Measurements from ENCODE around the gene ZNF789. TPM values are rescaled to one million over a fixed set of nuclear protein-coding genes. Genes with fewer than 3 reads are reported as not detected.

ZNF789 gene
- total and polyA plus RNA-seq, 2 of the 13 experiments (the other 11 are each of a cell fraction or from before 2014, with no cell fraction given): 19.8 to 25.1 TPM

DNA sequence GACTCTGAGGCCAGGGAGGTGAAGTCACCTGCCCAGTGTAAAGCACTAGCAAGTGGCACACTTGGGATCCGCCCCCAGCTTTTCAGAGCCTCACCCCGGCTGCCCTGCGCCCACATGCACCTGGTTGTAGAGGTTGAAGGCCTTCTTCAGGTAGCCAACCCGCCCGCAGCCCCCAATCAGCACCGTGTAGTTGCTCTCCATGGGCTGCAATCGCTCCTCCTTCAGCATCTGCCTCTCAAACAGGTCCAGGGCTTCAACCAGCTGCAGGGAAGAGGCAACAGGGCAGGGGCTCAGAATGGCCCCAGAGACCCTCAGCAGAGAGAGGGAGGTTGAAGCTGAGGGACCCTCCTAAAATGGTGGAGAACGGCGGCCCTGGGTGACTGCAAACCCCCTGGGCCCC, 39.5 kb upstream of the ZNF789 start (continued):
- TF ChIP-seq CHD2 (IDR thresholded peaks at IDR 0.05; ENCODE audit: low read depth, low read length): no peak
- TF ChIP-seq, protein P1, sequence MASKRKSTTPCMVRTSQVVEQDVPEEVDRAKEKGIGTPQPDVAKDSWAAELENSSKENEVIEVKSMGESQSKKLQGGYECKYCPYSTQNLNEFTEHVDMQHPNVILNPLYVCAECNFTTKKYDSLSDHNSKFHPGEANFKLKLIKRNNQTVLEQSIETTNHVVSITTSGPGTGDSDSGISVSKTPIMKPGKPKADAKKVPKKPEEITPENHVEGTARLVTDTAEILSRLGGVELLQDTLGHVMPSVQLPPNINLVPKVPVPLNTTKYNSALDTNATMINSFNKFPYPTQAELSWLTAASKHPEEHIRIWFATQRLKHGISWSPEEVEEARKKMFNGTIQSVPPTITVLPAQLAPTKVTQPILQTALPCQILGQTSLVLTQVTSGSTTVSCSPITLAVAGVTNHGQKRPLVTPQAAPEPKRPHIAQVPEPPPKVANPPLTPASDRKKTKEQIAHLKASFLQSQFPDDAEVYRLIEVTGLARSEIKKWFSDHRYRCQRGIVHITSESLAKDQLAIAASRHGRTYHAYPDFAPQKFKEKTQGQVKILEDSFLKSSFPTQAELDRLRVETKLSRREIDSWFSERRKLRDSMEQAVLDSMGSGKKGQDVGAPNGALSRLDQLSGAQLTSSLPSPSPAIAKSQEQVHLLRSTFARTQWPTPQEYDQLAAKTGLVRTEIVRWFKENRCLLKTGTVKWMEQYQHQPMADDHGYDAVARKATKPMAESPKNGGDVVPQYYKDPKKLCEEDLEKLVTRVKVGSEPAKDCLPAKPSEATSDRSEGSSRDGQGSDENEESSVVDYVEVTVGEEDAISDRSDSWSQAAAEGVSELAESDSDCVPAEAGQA (IDR thresholded peaks at IDR 0.05; ENCODE audit: low read depth): no peak
- TF ChIP-seq, protein P1 (CRISPR knock-in tag; IDR thresholded peaks at IDR 0.05; ENCODE audit: borderline replicate concordance): no peak

GRCh38 chr7:99437946-99438572, 34.6 kb upstream of the ZNF789 start:
- Histone ChIP-seq H3K36me3 (replicated peaks in 1 of 2; ENCODE audit: control insufficient read depth in 1 of 2, insufficient read depth in 2 of 2, low read length in 2 of 2) (peaks cover 2 to 19% of the 10 kb centered on the region in 2 experiments; a peak in 3 of 5 replicates), H3K27ac (ENCODE audit: extremely low read length, insufficient read depth, low read length) (peak overlapping the region; percentile 79), H3K9me3 (ENCODE audit: low read length) (no peaks in the 10 kb centered on the region), H3K79me2 (ENCODE audit: insufficient read depth, low read length) (peaks cover 33% of the 10 kb centered on the region), H2AFZ (ENCODE audit: low read length) (no peak overlapping the region), H3K27me3 (ENCODE audit: control insufficient read depth in 1 of 2, insufficient read depth in 2 of 2, low read length in 2 of 2) (peaks cover 0 to 3% of the 10 kb centered on the region in 2 experiments; a peak in 1 of 5 replicates), H4K20me1 (ENCODE audit: insufficient read depth, low read length) (0 out of 2 replicates have a peak, but pooled peaks cover 6% of the 10 kb centered on the region), H3K4me2 (ENCODE audit: low read depth, low read length) (peak overlapping the region; percentile 79), H3K4me1 (ENCODE audit: insufficient read depth, low read length) (peaks cover 31% of the 10 kb centered on the region), H3K9ac (ENCODE audit: insufficient read depth, low read depth, low read length) (peak overlapping the region; percentile 93), H3K4me3 (replicated peaks in 1 of 3; ENCODE audit: insufficient read depth in 1 of 3, low read depth in 2 of 3, low read length in 3 of 3) (peak overlapping the region; percentile 79 to 100 (median 100))
- no TSS peak for BruUV-seq (replicated peaks)
- CTCF ChIA-PET (ENCODE audit: low intra/inter-chr PET ratio, low total read pairs): no interaction called here
- intact Hi-C loops (cut with micrococcal nuclease; ENCODE audit: unreplicated experiment) (no loop called here), in situ Hi-C loops (cut with HindIII; ENCODE audit: extremely low pct_ligation_motif_present, low pct_unique_long_range_greater_than_20kb) (no loop called here)
- peak; percentile 22 for ATAC-seq
- FAIRE-seq: no peak
- TF ChIP-seq, protein P2, sequence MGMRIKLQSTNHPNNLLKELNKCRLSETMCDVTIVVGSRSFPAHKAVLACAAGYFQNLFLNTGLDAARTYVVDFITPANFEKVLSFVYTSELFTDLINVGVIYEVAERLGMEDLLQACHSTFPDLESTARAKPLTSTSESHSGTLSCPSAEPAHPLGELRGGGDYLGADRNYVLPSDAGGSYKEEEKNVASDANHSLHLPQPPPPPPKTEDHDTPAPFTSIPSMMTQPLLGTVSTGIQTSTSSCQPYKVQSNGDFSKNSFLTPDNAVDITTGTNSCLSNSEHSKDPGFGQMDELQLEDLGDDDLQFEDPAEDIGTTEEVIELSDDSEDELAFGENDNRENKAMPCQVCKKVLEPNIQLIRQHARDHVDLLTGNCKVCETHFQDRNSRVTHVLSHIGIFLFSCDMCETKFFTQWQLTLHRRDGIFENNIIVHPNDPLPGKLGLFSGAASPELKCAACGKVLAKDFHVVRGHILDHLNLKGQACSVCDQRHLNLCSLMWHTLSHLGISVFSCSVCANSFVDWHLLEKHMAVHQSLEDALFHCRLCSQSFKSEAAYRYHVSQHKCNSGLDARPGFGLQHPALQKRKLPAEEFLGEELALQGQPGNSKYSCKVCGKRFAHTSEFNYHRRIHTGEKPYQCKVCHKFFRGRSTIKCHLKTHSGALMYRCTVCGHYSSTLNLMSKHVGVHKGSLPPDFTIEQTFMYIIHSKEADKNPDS (CRISPR knock-in tag; IDR thresholded peaks at IDR 0.05): no peak
- 0 out of 2 replicates have a peak, but pooled peaks have one; percentile 11 for TF ChIP-seq ZNF292 (CRISPR knock-in tag; IDR thresholded peaks at IDR 0.05; ENCODE audit: borderline replicate concordance, low read depth)
- TF ChIP-seq ZNF431 (CRISPR knock-in tag; IDR thresholded peaks at IDR 0.05; ENCODE audit: borderline replicate concordance, low read depth): 0 out of 2 replicates have a peak, but pooled peaks have one; percentile 36
- 0 out of 2 replicates have a peak, but pooled peaks have one; percentile 6 for TF ChIP-seq SP2 (CRISPR knock-in tag; IDR thresholded peaks at IDR 0.05)
- TF ChIP-seq ZNF121 (CRISPR knock-in tag; IDR thresholded peaks at IDR 0.05): peak; percentile 4; the same call in 1 of the 2 replicates
- TF ChIP-seq, protein P3, sequence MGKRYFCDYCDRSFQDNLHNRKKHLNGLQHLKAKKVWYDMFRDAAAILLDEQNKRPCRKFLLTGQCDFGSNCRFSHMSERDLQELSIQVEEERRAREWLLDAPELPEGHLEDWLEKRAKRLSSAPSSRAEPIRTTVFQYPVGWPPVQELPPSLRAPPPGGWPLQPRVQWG (CRISPR knock-in tag; IDR thresholded peaks at IDR 0.05; ENCODE audit: borderline replicate concordance, low read depth): no peak
- 8% methylated on average over 10 of the region's 20 CpGs for WGBS (ENCODE audit: low lambda C conversion rate)
- POLR2A ChIA-PET: interaction anchor here (1.0 to 2.3 kb wide), 10 partner anchors 8 to 256 kb away, joined by 3 to 16 read pairs (median 4); partner anchors contain the start of genes ATP5MF, BUD31, PDAP1 and ZNF394
- DNase-seq (ENCODE audit: low spot score): no peak

Measured in HepG2 (cell line).